ENCODE results near the gene UBASH3B.

The UBASH3B gene

DNA sequence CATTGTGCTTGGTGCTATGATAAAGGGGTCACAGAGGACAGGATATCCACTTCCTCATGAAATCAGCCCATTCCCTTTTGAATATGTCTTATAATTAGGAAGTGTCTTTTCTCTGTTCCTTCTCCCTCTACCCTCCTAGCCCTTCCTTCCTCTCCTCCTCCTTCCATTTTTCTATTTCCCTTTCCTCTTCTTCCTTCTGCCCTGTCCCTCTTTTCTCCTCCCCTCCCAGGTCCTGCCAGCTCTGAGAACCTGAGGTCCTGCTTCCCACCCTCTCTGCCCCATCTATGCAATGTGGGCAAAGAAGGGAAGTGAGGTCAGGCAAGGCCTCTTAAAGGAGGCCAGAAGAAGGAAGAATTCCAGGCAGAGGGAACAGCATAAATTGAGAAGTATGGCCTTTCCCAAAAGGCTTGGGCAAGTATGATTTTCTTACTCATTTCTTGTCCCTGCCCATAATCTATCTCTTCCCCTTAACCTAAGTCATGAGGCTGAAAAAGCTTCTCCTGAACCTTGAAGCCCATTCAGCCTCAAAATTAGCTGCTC lies 7.7 kb upstream of the UBASH3B start:
- DNase-seq = no peak

DNA sequence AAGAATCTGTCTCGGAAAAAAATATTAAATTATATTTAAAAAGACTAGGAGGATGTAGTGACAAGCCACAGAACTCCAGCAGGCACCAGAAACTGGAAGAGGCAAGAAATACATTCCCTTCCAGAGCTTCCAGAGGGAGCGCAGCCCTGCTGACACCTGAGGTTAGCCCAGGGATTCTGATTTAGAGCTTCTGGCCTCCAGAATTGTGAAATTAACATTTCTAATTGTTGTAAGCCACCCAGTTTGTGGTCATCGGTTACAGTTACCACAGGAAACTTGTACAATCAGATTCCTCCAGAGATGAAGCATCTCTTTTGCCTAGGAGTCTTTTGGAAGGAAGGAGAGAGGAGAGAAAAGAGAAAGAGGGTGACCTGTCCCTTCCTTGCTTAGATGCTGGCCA lies 6.4 kb upstream of the UBASH3B start:
- no peak for DNase-seq

DNA sequence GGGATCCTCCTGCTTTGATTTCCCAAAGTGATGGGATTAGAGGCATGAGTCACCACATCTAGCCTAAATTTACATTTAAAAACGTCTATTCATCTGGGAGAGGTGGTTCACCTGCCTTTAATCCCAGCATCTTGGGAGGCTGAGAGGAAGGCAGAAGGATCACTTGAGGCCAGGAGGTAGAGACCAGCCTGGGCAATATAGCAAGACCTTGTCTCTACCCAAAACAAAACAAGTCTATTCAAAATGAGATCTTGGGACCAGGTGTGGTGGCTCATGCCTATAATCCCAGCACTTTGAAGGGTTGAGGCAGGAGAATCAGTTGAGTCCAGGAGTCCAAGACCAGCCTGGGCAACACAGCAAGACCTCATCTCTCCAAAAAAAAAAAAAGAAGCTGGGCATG lies 4.9 kb upstream of the UBASH3B start:
- DNase-seq = no peak

DNA sequence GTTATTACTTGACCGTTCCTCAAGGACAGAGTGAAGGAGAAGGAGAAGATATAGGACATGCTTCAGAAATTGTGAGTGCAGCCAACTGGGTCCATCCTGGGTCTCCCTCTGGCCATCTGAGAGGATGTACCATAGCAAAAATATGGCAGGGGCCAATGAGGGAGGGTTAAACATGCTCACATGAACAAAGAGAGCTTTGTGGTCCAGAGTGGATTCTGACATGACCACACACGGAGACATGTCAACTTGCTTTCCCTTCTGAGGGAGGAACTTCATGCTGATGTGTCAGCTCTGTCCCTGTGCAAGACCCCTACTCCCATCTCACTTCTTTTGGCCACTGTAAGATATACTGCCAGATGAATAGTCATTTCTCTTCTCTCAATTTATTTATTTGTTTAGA lies 3.0 kb upstream of the UBASH3B start:
- DNase-seq = no peak

DNA sequence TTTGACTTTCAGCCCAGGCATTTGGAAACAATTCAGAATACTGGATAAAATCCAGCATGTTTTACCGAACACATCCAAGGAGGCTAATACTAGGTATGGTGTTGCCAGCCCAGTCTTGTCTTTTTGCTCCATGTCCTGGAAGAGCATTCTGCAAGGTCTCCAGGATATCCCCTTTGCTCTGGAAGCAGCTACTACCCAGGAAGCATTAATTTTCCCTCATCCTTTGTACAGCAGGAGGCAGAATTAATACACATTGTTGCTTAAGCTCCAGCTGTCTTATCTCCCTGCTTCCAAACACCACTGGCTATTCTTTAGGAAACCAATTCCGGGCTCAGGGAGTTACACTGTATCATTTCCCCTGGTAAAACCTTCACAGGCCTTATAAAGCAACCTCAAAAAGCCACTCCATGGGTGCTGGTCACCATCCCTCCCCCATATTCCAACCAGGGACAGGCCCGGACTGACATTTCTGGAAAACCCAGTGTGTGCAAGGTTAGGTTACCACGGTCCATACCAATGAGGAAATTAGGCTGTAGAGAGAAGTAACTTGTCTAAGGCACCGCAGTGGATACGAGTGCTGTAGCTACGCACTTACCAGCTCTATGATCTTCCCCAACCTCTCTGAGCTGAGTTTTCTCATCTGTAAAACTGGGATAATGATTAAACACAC lies 1.5 kb upstream of the UBASH3B start:
- no peak for DNase-seq

DNA sequence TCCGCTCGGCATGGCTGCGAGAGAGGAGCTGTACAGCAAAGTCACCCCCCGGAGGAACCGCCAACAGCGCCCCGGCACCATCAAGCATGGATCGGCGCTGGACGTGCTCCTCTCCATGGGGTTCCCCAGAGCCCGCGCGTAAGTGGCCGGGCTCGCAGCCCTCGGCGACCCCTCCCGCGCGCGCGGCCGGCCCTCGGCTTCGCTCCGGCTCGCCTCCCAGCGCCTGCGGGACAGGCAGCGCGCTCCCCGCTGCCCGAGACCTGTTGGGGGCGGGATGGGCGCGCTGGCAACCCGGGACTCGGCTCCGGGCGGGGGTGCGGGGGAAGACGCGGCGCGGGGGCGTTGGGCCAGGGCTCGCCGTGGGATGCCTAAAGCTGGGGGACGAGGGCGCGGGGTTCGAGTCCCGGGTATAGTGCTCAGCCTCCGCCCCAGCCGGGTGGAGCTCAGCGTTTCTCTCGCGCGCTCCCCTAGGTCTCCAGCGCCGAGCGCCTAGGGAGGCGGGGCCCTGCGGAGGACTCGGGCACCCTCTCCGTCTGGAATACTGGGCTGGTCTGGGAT lies 630 bp downstream of the UBASH3B start:
- no peak for DNase-seq

DNA sequence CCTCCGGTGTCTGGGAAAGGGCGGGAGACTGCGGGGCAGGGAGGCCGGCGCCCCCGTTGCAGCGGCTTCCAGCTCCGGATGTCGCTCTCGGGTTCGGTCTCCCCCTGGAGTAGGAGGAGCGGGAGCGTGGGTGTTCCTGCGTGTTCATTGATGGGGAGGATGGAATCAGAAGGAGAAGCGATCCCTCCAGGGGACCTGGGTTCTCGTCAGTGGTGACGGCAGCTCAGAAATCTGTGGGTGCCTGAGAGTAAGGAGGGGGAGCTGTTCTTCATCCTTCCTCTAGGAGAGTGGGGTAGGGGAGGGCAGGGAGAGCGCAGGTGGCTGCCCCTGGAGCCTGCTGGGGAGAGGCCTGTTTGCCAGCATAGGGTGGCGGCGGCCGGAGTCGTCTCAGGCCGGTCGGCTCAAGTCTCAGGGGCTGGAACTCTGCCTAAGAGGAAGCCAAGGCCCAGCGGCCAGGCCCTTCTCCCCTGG lies 1.1 kb downstream of the UBASH3B start:
- no peak for DNase-seq

DNA sequence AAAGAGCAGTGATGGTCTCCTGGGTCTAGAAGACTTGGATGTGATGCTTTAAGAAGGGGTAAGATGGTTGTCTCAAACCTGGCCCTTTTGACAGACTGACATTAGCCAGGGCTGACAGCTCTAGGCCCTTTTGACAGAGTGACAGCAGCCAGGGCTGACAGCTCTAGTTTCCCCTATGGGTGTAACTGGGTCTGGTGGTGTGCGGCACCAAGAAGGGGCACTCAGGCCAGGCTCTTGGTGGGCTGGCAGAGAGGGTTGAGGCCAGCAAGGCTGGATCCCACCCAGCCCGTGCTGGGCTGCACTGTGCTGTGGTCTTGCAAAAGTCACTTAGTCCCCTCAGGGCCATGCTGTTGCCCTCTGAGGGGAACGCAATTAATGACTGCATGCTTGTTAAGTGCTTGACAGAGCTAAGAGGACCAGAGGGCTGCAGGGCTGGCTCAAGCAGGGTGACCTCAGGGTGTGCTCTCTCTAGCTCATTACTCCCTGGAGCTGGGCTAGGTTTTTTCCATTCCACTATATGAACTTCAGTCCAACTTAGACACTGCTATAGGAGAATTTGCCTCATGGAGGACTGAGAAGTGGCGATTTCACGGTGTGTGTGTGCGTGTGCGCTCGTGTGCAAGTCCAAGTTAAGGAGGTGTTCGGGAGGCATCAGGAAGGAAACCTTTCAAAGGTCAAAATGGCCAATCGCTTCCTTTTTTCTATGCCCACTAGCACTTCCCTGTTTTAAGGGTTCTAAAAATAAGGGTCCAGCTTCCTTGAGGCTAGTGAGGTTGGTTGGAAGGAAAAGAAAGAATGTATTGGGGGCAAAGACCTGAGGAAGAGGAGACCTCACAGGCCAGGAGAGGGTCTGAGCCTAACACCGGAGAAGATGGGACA lies 4.4 kb downstream of the UBASH3B start:
- DNase-seq = no peak

DNA sequence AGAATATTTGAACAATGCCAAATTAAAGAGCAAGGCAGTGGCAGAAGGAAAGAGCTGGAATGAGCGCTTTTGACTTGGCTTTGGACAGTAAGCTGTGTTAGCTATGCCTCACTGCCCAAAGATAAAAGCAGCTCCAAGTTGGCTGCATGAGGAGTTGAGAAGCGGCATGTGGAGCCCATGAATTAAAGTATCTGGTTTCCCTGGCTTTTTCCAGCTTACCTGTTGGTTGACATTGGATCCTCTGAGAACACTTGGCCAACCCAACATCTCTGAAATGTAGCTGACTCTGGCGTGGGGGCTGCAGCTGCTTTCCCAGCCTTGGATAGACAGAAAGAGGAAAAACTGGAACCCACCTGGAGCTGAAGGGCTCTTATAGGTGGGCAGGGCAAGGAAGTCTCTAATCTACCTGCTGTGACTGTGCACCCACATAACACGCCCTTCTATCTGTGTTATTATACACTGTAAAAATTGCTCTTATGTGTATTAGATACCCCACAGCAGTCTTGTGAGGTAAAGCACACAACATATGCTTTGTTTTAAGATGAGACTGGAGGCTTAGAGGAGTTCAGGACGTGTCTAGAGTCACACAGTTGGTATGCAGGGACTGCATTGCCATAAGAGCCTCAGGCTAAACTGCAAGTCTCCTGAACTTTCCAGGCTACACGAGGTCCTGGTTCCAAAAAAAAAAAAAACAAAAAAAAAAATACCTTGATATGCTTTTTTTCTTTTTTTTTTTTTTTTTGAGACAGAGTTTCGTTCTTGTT lies 5.8 kb downstream of the UBASH3B start:
- DNase-seq = peak; percentile 86

DNA sequence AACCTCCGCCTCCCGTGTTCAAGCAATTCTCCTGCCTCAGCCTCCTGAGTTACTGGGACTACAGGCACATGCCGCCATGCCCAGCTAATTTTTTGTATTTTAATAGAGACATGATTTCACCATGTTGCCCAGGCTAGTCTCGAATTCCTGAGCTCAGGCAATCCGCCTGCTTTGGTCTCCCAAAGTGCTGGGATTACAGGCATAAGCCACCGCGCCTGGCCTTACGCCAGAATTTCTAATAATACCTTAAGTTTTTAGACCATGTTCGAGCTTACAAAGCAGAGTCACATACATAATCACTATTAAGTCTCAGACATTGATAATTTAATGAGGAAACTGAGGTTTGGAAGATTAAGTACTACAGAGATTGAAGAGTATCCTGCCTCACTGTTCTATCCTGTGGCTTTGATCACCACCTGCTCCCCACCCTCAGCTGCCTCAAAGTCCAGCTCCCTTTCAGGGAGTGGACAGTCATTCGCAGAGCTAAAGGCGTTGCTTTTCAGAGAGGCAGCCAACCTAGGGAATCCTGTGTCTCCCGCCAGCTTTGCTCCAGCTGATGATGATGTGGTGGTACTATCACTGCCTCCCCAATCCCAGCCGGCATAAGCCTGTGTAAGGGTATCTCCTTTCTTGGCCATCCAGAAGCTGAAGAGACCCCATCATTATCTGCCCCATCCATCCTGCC lies 7.7 kb downstream of the UBASH3B start:
- no peak for DNase-seq

DNA sequence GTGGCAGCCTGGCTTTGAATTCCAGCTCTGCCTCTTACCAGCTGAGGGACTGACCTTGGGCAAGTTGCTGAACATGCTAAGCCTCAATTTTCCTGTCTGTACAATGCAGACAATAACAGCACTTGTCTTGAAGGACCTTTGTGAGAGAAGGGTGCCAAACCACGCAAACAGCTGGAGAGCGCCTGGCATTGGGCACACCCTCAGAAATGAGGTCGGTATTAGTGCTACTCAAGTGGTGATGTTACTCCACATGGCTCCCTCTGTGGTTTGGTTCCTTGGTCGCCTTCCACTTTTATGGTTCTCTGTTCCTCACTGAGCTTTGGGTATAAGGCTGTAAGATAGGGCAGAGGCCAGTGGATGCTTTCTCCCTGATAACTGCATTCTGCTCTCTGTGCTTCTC lies 8.2 kb downstream of the UBASH3B start:
- no peak for DNase-seq

DNA sequence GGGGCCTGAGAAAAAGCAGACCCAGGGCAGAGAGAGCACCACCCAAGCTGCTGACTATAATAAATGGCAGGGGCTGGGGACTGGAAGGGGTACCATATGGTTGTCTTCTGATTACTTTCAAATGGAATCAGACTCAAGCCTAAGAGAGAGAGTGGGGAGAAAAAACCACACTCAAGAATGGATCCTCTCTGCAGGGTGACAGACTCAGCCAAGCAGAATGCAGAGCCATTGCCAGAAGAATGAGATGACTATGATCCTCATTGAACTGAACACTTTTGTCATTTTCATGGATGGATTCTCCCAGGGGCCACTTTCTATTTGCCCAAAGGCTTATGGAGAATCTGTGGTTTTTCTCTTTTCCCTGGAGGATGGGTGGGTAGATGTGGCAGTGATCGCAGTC lies 8.7 kb downstream of the UBASH3B start:
- DNase-seq = no peak

DNA sequence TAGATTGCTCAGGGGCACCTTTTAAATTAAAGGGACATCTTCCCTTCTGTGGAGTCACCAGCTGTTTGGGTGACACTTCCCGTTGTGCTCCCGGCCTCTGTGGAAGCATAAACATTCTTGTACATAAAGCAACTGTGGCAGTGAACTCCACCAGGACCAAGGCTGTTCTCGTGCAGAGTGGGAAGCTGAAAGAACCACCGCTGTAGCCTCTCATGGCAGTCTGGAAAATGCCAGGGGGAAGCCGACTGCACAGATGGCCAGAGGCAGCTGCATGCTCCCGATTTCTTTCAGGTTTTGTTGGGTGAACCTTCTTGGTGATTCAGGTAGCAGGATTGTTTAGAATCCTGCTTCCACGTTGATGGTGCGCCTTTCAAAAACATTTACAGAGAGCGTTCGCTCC lies 10.3 kb downstream of the UBASH3B start:
- peak; percentile 38 for DNase-seq

DNA sequence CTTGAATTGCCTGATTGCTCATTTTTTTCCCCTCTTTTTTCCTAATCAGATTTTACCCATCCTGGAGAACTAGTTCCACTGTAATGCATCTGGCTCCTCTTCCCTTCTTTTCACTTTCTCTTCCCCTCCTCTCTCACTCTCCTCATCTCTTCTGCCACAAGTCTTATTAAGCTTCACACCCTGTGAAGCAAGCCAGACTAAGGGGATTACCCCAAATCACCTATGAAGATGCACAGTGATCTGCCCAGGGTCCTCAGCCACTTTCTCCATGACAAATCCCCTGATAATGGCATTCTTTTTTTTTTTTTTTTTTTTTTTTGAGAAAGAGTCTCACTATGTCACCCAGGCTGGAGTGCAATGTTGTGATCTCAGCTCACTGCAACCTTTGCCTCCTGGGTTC lies 11.2 kb downstream of the UBASH3B start:
- DNase-seq = no peak

DNA sequence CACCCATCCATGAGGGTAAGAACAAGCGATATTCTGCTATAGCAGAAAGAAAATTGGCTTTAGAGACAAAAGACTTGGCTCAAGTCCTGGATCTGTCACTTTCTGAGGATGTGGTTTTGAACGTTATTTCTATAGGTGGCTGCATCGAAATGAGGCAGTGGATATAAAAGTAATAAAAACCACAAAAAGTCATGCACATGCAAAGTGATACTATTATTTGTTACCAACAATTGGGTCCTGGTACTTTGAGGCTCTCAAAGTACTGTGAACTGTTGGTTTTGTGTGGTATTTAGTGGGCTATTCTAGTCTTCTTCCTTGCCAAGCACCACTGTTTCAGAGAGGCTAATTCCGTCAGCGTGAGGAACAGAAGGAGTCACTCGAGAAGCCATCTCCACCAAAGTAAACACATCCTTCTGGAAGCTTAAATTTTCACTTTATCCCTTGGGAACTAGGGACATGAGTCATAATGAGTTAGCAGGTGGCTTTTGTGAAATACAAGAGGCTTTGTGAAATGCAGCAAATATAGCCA lies 13.1 kb downstream of the UBASH3B start:
- DNase-seq = peak; percentile 78

DNA sequence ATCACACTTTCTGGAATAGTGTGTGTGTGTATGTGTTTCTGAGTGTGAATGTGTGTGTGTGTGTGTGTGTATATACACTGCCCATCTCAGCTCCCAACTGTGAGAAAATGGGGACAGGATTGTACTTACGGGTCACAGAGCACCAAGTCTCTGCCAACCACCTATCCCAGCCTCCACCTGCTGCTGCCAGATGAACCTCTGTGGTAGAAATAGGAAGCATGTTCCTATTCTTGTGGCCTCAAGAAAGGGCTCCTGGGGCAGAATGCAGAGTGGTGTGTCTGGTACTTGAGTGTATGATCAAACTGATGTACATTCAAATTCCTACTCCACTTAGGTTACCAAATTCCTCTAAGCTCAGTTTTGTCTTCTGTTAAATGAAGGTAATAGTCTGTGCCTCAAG lies 14.6 kb downstream of the UBASH3B start:
- no peak for DNase-seq

DNA sequence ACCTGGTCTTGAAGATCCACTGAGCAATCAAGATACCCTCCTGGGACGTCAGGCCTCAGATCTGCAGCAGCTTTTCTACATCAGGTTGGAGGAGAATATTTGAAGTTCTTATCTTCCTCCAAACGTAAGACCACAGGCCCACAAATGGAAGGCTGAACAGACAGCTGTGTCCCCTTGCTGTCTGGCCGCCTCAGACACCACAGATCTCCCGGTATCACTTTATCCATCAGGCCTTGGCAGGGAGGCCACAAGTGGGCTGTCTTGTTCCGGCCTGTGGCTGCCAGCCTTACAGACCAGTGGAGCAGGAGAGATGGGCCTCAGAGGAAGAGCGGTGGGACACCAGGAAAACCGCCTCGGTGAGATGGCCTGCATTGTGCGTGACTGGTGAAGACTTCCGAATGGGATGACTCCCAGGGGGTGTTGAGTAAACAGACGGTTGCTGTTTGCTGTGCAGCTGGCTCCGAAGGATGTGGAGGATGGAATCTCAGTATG lies 15.9 kb downstream of the UBASH3B start:
- DNase-seq = peak; percentile 53

DNA sequence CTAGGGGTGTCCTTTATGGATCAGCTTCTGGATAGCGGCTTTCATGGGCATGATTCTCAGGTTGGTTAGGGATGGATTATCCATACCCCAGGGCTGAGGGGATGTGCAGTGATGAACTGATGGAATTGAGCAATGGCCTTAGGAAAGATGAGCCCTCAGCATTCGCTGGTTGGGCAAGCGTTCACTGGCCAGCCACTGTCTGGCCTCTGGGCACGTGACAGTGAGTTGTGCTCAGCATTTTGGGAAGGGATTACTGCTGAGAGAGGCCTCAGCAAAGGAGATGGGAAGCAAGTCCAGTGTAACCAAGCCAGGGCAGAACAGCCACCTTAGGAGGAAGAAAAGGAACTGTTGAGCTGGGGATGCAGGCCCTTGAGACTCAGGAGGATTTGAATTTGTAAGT lies 17.4 kb downstream of the UBASH3B start:
- no peak for DNase-seq

DNA sequence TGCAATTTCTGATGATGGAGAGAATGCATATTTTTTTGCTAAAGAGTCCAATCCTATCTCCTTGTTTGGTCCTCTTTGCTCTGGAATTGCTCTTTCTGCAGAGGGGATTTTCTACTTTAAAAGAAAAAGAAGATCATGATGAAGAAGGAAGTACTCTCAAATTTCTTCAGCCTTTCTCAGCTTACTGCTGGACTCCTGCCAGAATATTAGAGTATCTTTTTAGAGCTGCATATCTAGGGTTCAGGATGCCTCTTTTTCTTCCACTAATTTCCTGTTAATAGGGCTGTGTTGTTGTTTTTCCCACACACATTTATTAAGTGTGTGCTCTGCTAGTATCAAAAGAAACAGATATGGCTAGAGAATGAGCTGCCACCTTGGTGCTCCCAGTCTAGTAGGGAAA lies 18.2 kb downstream of the UBASH3B start:
- no peak for DNase-seq

DNA sequence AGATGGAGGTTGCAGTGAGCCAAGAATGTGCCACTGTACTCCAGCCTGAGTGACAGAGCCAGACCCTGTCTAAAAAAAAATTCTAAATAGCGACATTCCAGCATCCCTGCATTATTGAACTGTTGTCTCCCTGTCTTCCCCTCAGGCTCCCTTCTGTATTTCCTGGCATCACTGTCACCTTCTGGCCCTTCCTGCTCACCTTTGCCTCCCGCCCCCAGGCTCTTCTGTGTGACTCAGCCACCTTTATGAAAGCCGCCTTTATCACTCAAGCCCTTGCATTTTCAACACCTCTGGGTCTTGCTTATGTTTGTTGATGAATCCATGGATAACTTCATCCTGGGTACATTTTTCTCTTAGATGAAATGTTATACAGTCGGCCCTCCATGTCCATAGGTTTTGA lies 21.1 kb downstream of the UBASH3B start:
- no peak for DNase-seq

DNA sequence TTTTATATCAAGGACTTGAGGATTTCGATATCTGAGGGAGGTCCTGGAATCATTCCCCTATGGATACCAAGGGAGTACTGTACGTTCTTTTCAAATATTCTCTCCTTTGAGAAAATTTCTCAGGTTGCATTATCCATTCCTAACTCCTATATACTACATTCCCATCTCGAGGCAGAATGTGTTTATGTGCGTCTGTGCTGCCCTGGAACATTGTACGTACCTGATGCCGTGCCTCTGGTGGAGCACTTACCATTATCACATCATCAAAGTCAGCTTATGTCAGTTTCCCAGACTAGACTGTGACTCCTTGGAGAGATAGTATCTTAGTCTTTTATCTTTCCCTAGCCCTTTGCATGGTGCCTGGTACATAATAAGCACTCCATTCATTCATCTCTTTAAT lies 21.7 kb downstream of the UBASH3B start:
- no peak for DNase-seq

DNA sequence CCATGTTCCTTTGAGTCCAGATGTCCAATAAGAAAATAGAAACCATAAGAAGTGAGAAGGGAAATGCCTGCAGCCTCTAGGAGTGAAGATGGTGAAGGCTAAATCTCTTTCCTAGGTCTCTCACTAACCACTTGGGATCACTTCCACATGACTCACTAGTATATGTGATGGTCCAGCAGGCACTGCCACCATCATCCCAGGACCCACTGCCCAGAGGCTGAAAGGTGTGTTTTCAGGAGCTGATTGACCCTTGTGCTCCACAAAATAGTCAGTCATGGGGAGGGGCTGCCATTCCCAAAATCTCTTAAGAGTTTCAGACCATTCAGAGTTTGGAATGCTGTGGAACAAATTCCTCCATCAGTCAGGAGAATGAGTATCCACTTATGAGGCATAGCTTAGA lies 22.9 kb downstream of the UBASH3B start:
- no peak for DNase-seq

Data from NCI-H2171 (cell line).